GM12878 (cell line): ENCODE measurements around the gene UBE2M. TPM values are rescaled to one million over a fixed set of nuclear protein-coding genes. Genes with fewer than 3 reads are reported as not detected.

Source experiments
- CREM ChIP-seq: IDR thresholded peaks from 2 replicates; pipeline ENCODE4 v1.6.1; 2014; ENCODE audit warnings: antibody characterized with exemption, low read depth
- HSF1 ChIP-seq: fragments of 150-350 bp; IDR thresholded peaks from 2 replicates; pipeline ENCODE4 v1.6.1; 2014; ENCODE audit warnings: mild to moderate bottlenecking, low read depth, low read length
- REST ChIP-seq: IDR thresholded peaks from 2 replicates; pipeline ENCODE4 v1.6.1; 2012; ENCODE audit warnings: mild to moderate bottlenecking, low read depth, low read length
- SKIL ChIP-seq: fragments of 450-650 bp; IDR thresholded peaks from 2 replicates; pipeline ENCODE4 v1.6.1; 2017; ENCODE audit warnings: mild to moderate bottlenecking, low read depth, inconsistent platforms; ENCODE audit not compliant: poor library complexity, severe bottlenecking
- SMAD5 ChIP-seq: IDR thresholded peaks from 2 replicates; pipeline ENCODE4 v1.6.1; 2016; ENCODE audit warnings: antibody characterized with exemption, low read depth
- ZBTB11 ChIP-seq: fragments of 450-650 bp; formaldehyde crosslinking; IDR thresholded peaks from 2 replicates; pipeline ENCODE4 v1.5.0; 2022; ENCODE audit warnings: mild to moderate bottlenecking, missing genetic modification characterization
- polyA plus RNA-seq, 11 experiments: library from polyadenylated mRNA; depleted of rRNA in 4 of 11; unstranded in 6 of 11; stranded (reverse) in 5 of 11; fragments of >200 nt; fragmentation: Nextera tagmentation in 4 of 11; fragmentation: Illumina TruSeq in 1 of 11; extraction: Ambion mirVana in 4 of 11; extraction: Trizol in 1 of 11; gene quantifications; 1 replicate in 1 of 11; 2 replicates in 10 of 11; pipeline versions ENCODE4 v1.2.1 to v1.2.3, GENCODE V29; 2011 to 2016; ENCODE audit warnings: inconsistent platforms in 2 of 11, missing spikeins in 2 of 11, low read depth in 1 of 11
- total RNA-seq, 4 experiments: library from RNA; depleted of rRNA in 3 of 4; stranded (reverse); fragments of >200 nt in 3 of 4; fragmentation: Illumina TruSeq in 1 of 4; extraction: Trizol in 1 of 4; gene quantifications; 2 replicates each; pipeline versions ENCODE4 v1.2.1 to v1.2.3, GENCODE V29; 2013 to 2021

The UBE2M gene
- total and polyA plus RNA-seq, 10 of the 15 experiments (the other 5 are each of a cell fraction or from before 2014, with no cell fraction given), result 1.4 to 105 (median 73.9) TPM

- TF ChIP-seq ZBTB11 (CRISPR knock-in tag), result no peak
- no peak for TF ChIP-seq SMAD5
- no peak for TF ChIP-seq REST
- TF ChIP-seq HSF1, result no peak
- TF ChIP-seq SKIL, result no peak
- TF ChIP-seq CREM, result peak; percentile 54; the same call in 1 of the 2 replicates
These were observed 13.8 kb upstream of the UBE2M start (continued) for GRCh38 chr19:58572026-58572817.
